ENCODE measurements around the gene ARHGAP45. TPM values are rescaled to one million over a fixed set of nuclear protein-coding genes. Genes with fewer than 3 reads are reported as not detected.

The ARHGAP45 gene
- total and polyA plus RNA-seq, 2 of the 8 experiments (the other 6 are each of a cell fraction or from before 2014, with no cell fraction given): 31.4 to 41.8 TPM

DNA sequence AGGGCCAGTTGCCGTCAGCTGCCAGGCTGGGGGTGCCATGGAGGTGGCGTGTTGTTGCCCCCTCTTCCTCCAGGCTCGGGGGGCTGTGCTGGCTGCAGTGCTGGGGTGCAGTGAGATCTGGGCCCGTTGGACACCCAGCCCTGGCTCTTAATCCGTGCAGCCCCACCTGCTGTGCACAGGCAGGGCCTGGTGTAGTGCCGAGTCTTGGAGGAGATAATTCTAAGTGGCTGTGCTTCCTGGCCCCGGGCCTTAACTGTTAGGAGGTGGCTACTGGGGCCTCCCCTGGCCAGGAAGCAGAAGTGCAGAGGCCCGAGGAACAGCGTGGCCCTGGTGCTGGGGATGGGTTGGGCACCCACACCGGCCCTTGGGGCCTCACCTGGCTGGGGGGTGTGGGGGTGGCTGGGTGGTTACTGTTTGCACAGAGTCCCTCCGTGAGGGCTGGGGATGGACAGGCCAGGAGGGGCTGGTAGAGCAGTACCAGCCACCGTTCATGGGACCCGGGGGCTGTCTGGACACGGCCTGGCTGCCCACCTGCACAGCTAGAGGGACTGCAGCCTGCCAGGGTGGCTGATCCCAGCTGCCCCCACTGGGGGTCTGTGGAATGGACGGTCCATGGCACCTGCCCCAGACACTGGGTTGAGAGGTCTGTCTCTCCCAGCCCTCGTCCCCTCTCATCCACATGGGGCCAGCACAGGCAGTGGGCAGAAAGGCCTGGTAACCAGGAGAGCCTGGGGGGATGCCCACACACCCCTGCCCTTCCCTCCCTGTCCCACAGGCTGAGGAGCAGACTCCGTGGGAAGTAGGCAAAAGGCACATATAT, 40.1 kb downstream of the ARHGAP45 start (continued):
- TF ChIP-seq ASH2L (IDR thresholded peaks at IDR 0.05; ENCODE audit: low read length): no peak
- TF ChIP-seq NRF1 (IDR thresholded peaks at IDR 0.05; ENCODE audit: low read depth, low read length): no peak
- TF ChIP-seq, protein P1, sequence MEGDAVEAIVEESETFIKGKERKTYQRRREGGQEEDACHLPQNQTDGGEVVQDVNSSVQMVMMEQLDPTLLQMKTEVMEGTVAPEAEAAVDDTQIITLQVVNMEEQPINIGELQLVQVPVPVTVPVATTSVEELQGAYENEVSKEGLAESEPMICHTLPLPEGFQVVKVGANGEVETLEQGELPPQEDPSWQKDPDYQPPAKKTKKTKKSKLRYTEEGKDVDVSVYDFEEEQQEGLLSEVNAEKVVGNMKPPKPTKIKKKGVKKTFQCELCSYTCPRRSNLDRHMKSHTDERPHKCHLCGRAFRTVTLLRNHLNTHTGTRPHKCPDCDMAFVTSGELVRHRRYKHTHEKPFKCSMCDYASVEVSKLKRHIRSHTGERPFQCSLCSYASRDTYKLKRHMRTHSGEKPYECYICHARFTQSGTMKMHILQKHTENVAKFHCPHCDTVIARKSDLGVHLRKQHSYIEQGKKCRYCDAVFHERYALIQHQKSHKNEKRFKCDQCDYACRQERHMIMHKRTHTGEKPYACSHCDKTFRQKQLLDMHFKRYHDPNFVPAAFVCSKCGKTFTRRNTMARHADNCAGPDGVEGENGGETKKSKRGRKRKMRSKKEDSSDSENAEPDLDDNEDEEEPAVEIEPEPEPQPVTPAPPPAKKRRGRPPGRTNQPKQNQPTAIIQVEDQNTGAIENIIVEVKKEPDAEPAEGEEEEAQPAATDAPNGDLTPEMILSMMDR (IDR thresholded peaks at IDR 0.05; ENCODE audit: control extremely low read depth in 1 of 3, insufficient read depth in 1 of 3, low read depth in 1 of 3, low read length in 3 of 3): peak in 1 of 3 experiments; percentile 5; a peak in 1 of 4 replicates
